Liver (tissue), 3 donors: ENCODE measurements around the gene FAM78B.

ENCODE experiments used
- ATF3 ChIP-seq: IDR thresholded peaks from 2 replicates; pipeline ENCODE4 v1.6.1; 2016; ENCODE audit warnings: antibody characterized with exemption
- CTCF ChIP-seq: fragments of 150-350 bp; IDR thresholded peaks from 2 replicates; pipeline ENCODE4 v1.5.1; 2017; ENCODE audit warnings: improper control_type of control experiment, low read depth, low read length; ENCODE audit not compliant: missing input control
- EGR1 ChIP-seq, 2 donors: IDR thresholded peaks; 2 replicates each; pipeline ENCODE4 v1.6.1; 2016 to 2018; ENCODE audit warnings: antibody characterized with exemption in 2 of 2, low read depth in 2 of 2
- FOXA2 ChIP-seq: IDR thresholded peaks from 2 replicates; pipeline ENCODE4 v1.6.1; 2016; ENCODE audit warnings: antibody characterized with exemption
- GABPA ChIP-seq, 2 donors: IDR thresholded peaks in 1 of 2; conservative IDR thresholded peaks in 1 of 2; 2 replicates each; pipeline ENCODE4 v1.6.1; 2016; ENCODE audit warnings: antibody characterized with exemption in 2 of 2, mild to moderate bottlenecking in 1 of 2, moderate library complexity in 1 of 2
- JUND ChIP-seq, 2 donors: IDR thresholded peaks; 2 replicates each; pipeline ENCODE4 v1.6.1; 2016; ENCODE audit warnings: antibody characterized with exemption in 2 of 2
- MAX ChIP-seq: IDR thresholded peaks from 2 replicates; pipeline ENCODE4 v1.6.1; 2016; ENCODE audit warnings: antibody characterized with exemption
- RAD21 ChIP-seq, 2 donors: IDR thresholded peaks; 2 replicates each; pipeline ENCODE4 v1.6.1; 2016; ENCODE audit warnings: antibody characterized with exemption in 2 of 2, mild to moderate bottlenecking in 2 of 2
- RXRA ChIP-seq, 2 donors: IDR thresholded peaks; 2 replicates each; pipeline ENCODE4 v1.6.1; 2017 to 2018; ENCODE audit warnings: antibody characterized with exemption in 2 of 2, mild to moderate bottlenecking in 1 of 2
- SP1 ChIP-seq: IDR thresholded peaks from 2 replicates; pipeline ENCODE4 v1.6.1; 2018; ENCODE audit warnings: antibody characterized with exemption, mild to moderate bottlenecking
- TAF1 ChIP-seq: conservative IDR thresholded peaks from 2 replicates; pipeline ENCODE4 v1.6.1; 2016; ENCODE audit warnings: antibody characterized with exemption, mild to moderate bottlenecking
- YY1 ChIP-seq: IDR thresholded peaks from 2 replicates; pipeline ENCODE4 v1.6.1; 2016; ENCODE audit warnings: antibody characterized with exemption, mild to moderate bottlenecking
- donor health status: healthy.
- donor health status: healthy.

- TF ChIP-seq CTCF (no peak), ATF3 (no peak), YY1 (no peak), RAD21 (IDR thresholded peaks at IDR 0.05) (no peak), MAX (no peak), SP1 (no peak), TAF1 (no peak), GABPA (IDR thresholded peaks at IDR 0.05 in 1 of 2, conservative IDR thresholded peaks at IDR 0.05 in 1 of 2) (no peak), RXRA (IDR thresholded peaks at IDR 0.05) (no peak), FOXA2 (no peak), JUND (IDR thresholded peaks at IDR 0.05) (no peak), EGR1 (IDR thresholded peaks at IDR 0.05; ENCODE audit: low read depth in 2 of 2) (no peak)
Measured at GRCh38 chr1:166121010-166121409, 45.8 kb downstream of the FAM78B start.
